HCT116 (cell line): Measurements from ENCODE around the gene CD58. TPM values are rescaled to one million over a fixed set of nuclear protein-coding genes. Genes with fewer than 3 reads are reported as not detected.

Source experiments
- ATAC-seq: fragments of 200-7000 bp; cut with Tn5 transposase; 2 replicates; pipeline ENCODE4 v1.9.1; 2020; ENCODE audit warnings: mild to moderate bottlenecking, moderate library complexity
- BruUV-seq: library from RNA; stranded (reverse); fragments of 400-500 nt; replicated peaks from 2 replicates; lab custom pipeline; 2021; lab: Mats Ljungman, UMichigan
- CTCF ChIA-PET: fragments of 300-600 bp; sonication (Branson Sonifier 250); formaldehyde crosslinking; loops from one replicate; lab custom pipeline; 2021; ENCODE audit warnings: antibody characterized with exemption; lab: Charles Lee
- POLR2A ChIA-PET: fragments of 300-600, 350-600 bp; sonication (Branson Sonifier 250); formaldehyde crosslinking; loops from one replicate; lab custom pipeline; 2021; ENCODE audit warnings: antibody characterized with exemption; lab: Charles Lee
- RAD21 ChIA-PET, 2 experiments: fragments of 300-600 bp; sonication (Branson Sonifier 250); formaldehyde crosslinking; loops; one replicate each; lab custom pipeline; 2023; ENCODE audit warnings: low total read pairs in 2 of 2; ENCODE audit not compliant: uncharacterized antibody in 2 of 2, unreplicated experiment in 2 of 2, low non-redundant PET in 1 of 2; lab: Charles Lee
- DNase-seq: peaks from one replicate; pipeline ENCODE4 v3.0.0-alpha.2; 2010; ENCODE audit warnings: low read depth, low spot score
- H2AFZ ChIP-seq: fragments of 200-600 bp; shearing (Covaris generic), sonication (generic); 2 replicates; pipeline ENCODE4 v1.6.1; 2017; ENCODE audit warnings: low read depth, mixed run types, mixed read lengths, antibody characterized with exemption, low read length; ENCODE audit not compliant: poor library complexity, severe bottlenecking
- H3K27ac ChIP-seq: 2 replicates; pipeline ENCODE4 v1.5.1; 2012; ENCODE audit warnings: low read depth, low read length
- H3K27me3 ChIP-seq: fragments of 200-600 bp; sonication (generic); 2 replicates; pipeline ENCODE4 v1.6.1; 2016; ENCODE audit warnings: mixed run types, low read length, mixed read lengths; ENCODE audit not compliant: insufficient read depth
- H3K36me3 ChIP-seq, 2 experiments: fragments of 200-500 bp in 1 of 2; fragments of 200-600 bp in 1 of 2; sonication (Bioruptor generic) in 1 of 2; sonication (generic) in 1 of 2; 2 replicates each; pipeline versions ENCODE4 v1.5.1 to v1.6.1; 2014 to 2016; ENCODE audit warnings: low read length in 2 of 2, inconsistent platforms in 1 of 2, mixed read lengths in 1 of 2, mixed run types in 1 of 2; ENCODE audit not compliant: insufficient read depth in 2 of 2, control insufficient read depth in 1 of 2
- H3K4me1 ChIP-seq, 2 experiments: fragments of 200-600 bp in 1 of 2; sonication (generic) in 1 of 2; 2 replicates each; pipeline versions ENCODE4 v1.5.1 to v1.6.1; 2012 to 2017; ENCODE audit warnings: low read length in 2 of 2, inconsistent platforms in 1 of 2, mild to moderate bottlenecking in 1 of 2, mixed read lengths in 1 of 2, mixed run types in 1 of 2, moderate library complexity in 1 of 2; ENCODE audit not compliant: insufficient read depth in 2 of 2, control insufficient read depth in 1 of 2
- H3K4me2 ChIP-seq: fragments of 200-600 bp; sonication (generic); 2 replicates; pipeline ENCODE4 v1.6.1; 2017; ENCODE audit warnings: mixed run types, low read length, mixed read lengths
- H3K4me3 ChIP-seq, 2 experiments: fragments of 200-600 bp in 1 of 2; sonication (generic) in 1 of 2; replicated peaks in 1 of 2; 2 replicates each; pipeline ENCODE4 v1.5.1; 2011 to 2016; ENCODE audit warnings: low read length in 2 of 2, control low read depth in 1 of 2, low read depth in 1 of 2, mild to moderate bottlenecking in 1 of 2, mixed read lengths in 1 of 2, mixed run types in 1 of 2
- H3K79me2 ChIP-seq: fragments of 200-600 bp; sonication (generic); 2 replicates; pipeline ENCODE4 v1.6.1; 2017; ENCODE audit warnings: mild to moderate bottlenecking, mixed run types, low read length, moderate library complexity, mixed read lengths; ENCODE audit not compliant: insufficient read depth
- H3K9ac ChIP-seq: fragments of 200-600 bp; sonication (generic); 2 replicates; pipeline ENCODE4 v1.6.1; 2016; ENCODE audit warnings: low read length, mixed read lengths
- H3K9me2 ChIP-seq: fragments of 200-600 bp; sonication (generic), shearing (Covaris generic); 2 replicates; pipeline ENCODE4 v1.6.1; 2017; ENCODE audit warnings: mixed run types, mild to moderate bottlenecking, moderate library complexity; ENCODE audit not compliant: insufficient read depth
- H3K9me3 ChIP-seq, 2 experiments: fragments of 200-500 bp in 1 of 2; fragments of 200-600 bp in 1 of 2; sonication (Bioruptor generic) in 1 of 2; sonication (generic) in 1 of 2; 2 replicates each; pipeline ENCODE4 v1.6.1; 2014 to 2017; ENCODE audit warnings: low read length in 2 of 2, mixed read lengths in 2 of 2, inconsistent platforms in 1 of 2, low read depth in 1 of 2, mild to moderate bottlenecking in 1 of 2, mixed run types in 1 of 2, moderate library complexity in 1 of 2; ENCODE audit not compliant: control insufficient read depth in 1 of 2, insufficient read depth in 1 of 2
- H4K20me1 ChIP-seq: fragments of 200-600 bp; sonication (generic), shearing (Covaris generic); 2 replicates; pipeline ENCODE4 v1.6.1; 2017; ENCODE audit warnings: mixed run types, mild to moderate bottlenecking, moderate library complexity; ENCODE audit not compliant: insufficient read depth
- ATF3 ChIP-seq: IDR thresholded peaks from 2 replicates; pipeline ENCODE4 v1.6.1; 2012
- CBX3 ChIP-seq: IDR thresholded peaks from 2 replicates; pipeline ENCODE4 v1.6.1; 2012; ENCODE audit warnings: low read depth
- CEBPB ChIP-seq: IDR thresholded peaks from 2 replicates; pipeline ENCODE4 v1.6.1; 2012; ENCODE audit warnings: low read depth
- CTCF ChIP-seq, 3 experiments: fragments of 200-600 bp in 1 of 3; sonication (generic) in 1 of 3; IDR thresholded peaks in 2 of 3; conservative IDR thresholded peaks in 1 of 3; 2 replicates each; pipeline ENCODE4 v1.5.1; 2012 to 2017; ENCODE audit warnings: low read depth in 2 of 3, low read length in 2 of 3, antibody characterized with exemption in 1 of 3, borderline replicate concordance in 1 of 3, control low read depth in 1 of 3, mild to moderate bottlenecking in 1 of 3, mixed read lengths in 1 of 3, mixed run types in 1 of 3, moderate library complexity in 1 of 3; ENCODE audit not compliant: insufficient read depth in 1 of 3
- ELF1 ChIP-seq: IDR thresholded peaks from 2 replicates; pipeline ENCODE4 v1.6.1; 2012; ENCODE audit warnings: low read depth, borderline replicate concordance
- EZH2 ChIP-seq: fragments of 200-600 bp; sonication (generic); IDR thresholded peaks from 2 replicates; pipeline ENCODE4 v1.6.1; 2017; ENCODE audit warnings: antibody characterized with exemption, mixed run types
- FOSL1 ChIP-seq: IDR thresholded peaks from 2 replicates; pipeline ENCODE4 v1.6.1; 2012; ENCODE audit warnings: low read depth
- JUND ChIP-seq: IDR thresholded peaks from 2 replicates; pipeline ENCODE4 v1.6.1; 2012
- POLR2A ChIP-seq: IDR thresholded peaks from 2 replicates; pipeline ENCODE4 v1.7.0; 2011; ENCODE audit warnings: borderline replicate concordance; ENCODE audit not compliant: insufficient read depth, insufficient read length; ENCODE audit errors: extremely low read depth
- POLR2AphosphoS5 ChIP-seq: IDR thresholded peaks from 2 replicates; pipeline ENCODE4 v1.6.1; 2011; ENCODE audit warnings: mild to moderate bottlenecking, low read depth, low read length, moderate library complexity
- RAD21 ChIP-seq: IDR thresholded peaks from 2 replicates; pipeline ENCODE4 v1.6.1; 2012; ENCODE audit warnings: low read depth, mild to moderate bottlenecking
- REST ChIP-seq: IDR thresholded peaks from 2 replicates; pipeline ENCODE4 v1.6.1; 2012; ENCODE audit warnings: low read depth
- SIN3A ChIP-seq: IDR thresholded peaks from 2 replicates; pipeline ENCODE4 v1.6.1; 2012; ENCODE audit warnings: low read depth
- TCF7L2 ChIP-seq: IDR thresholded peaks from 2 replicates; pipeline ENCODE4 v1.7.0; 2011; ENCODE audit warnings: borderline replicate concordance, inconsistent platforms; ENCODE audit not compliant: insufficient read depth, insufficient read length; ENCODE audit errors: extremely low read depth
- YY1 ChIP-seq: IDR thresholded peaks from 2 replicates; pipeline ENCODE4 v1.6.1; 2011; ENCODE audit warnings: low read length, low read depth, moderate library complexity, mild to moderate bottlenecking; ENCODE audit not compliant: insufficient replicate concordance; ENCODE audit errors: extremely low read depth
- ZFX ChIP-seq: fragments of 450-650 bp; IDR thresholded peaks from 2 replicates; pipeline ENCODE4 v1.6.1; 2017
- ZNF274 ChIP-seq: fragments of 200-500 bp; sonication (Bioruptor generic); IDR thresholded peaks from 2 replicates; pipeline ENCODE4 v1.6.1; 2014; ENCODE audit warnings: mild to moderate bottlenecking, low read depth, low read length, inconsistent platforms
- intact Hi-C: fragments of 100-400 bp; cut with micrococcal nuclease; formaldehyde crosslinking; loops from 2 replicates; pipeline ENCODE4 v1.10.0; 2022
- total RNA-seq: library from RNA; stranded (reverse); gene quantifications from one replicate; pipeline ENCODE4 v1.2.1, GENCODE V29; 2021; ENCODE audit not compliant: unreplicated experiment
- TF ChIP-seq, protein P1 (sequence below): IDR thresholded peaks from 2 replicates; pipeline ENCODE4 v1.6.1; 2012

CD58 gene
- total RNA-seq, 1 experiment from 2014 or later: 18.0 TPM

- H2AFZ ChIP-seq: no peak overlapping the region
- no peak overlapping the region for H3K4me3 ChIP-seq
- no peaks in the 10 kb centered on the region for H3K9me3 ChIP-seq
- ChIA-PET RAD21 (interaction anchor here (2.7 to 4.3 kb wide), 2 partner anchors 344 to 345 kb away, joined by 44 to 47 read pairs; no protein-coding TSS in a partner anchor), CTCF (interaction anchor here (0.7 to 7.9 kb wide), 5 partner anchors 13 to 343 kb away, joined by 3 to 288 read pairs (median 8); no protein-coding TSS in a partner anchor), POLR2A (interaction anchor here (4.5 kb wide), 1 partner anchor 344 kb away, joined by 36 read pairs; no protein-coding TSS in a partner anchor)
- H3K27me3 ChIP-seq: no peaks in the 10 kb centered on the region
- no peaks in the 10 kb centered on the region for H3K9me2 ChIP-seq
- H3K9ac ChIP-seq: no peak overlapping the region
- no peak overlapping the region for H3K27ac ChIP-seq
- peaks cover 19 to 39% of the 10 kb centered on the region in 2 experiments for H3K4me1 ChIP-seq
- ATAC-seq (no peak), DNase-seq (no peak)
- TF ChIP-seq, protein P1, sequence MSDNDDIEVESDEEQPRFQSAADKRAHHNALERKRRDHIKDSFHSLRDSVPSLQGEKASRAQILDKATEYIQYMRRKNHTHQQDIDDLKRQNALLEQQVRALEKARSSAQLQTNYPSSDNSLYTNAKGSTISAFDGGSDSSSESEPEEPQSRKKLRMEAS: no peak
- TF ChIP-seq EZH2 (no peak), ZNF274 (no peak), JUND (no peak), SIN3A (no peak), ATF3 (no peak), REST (no peak), FOSL1 (no peak), POLR2AphosphoS5 (no peak), RAD21 (no peak), CBX3 (no peak), CTCF (IDR thresholded peaks at IDR 0.05 in 2 of 3, conservative IDR thresholded peaks at IDR 0.05 in 1 of 3; ENCODE audit: borderline replicate concordance in 1 of 3, insufficient read depth in 1 of 3, low read depth in 2 of 3, low read length in 2 of 3) (no peak), ELF1 (no peak), ZFX (no peak), YY1 (no peak), TCF7L2 (no peak), POLR2A (no peak), CEBPB (no peak)
- no peaks in the 10 kb centered on the region for H3K36me3 ChIP-seq
- intact Hi-C loops: loop anchor here (2.0 kb wide), 1 partner anchor 251 kb away; no protein-coding TSS in a partner anchor
- no TSS peak for BruUV-seq
- H4K20me1 ChIP-seq: no peaks in the 10 kb centered on the region
- no peak overlapping the region for H3K4me2 ChIP-seq
- no peaks in the 10 kb centered on the region for H3K79me2 ChIP-seq
Observed at GRCh38 chr1:116483481-116484309, 87.1 kb downstream of the CD58 start.
